ENCODE results near the gene SLC35D2.
A peak's percentile ranks its signal among the peaks of the same experiment; 100 is the strongest.
"Not testable (repeated sequence)": the region's sequence is repeated elsewhere in the genome, so short reads cannot be mapped to it uniquely, and the experiment has no call there.

Gene SLC35D2

DNA sequence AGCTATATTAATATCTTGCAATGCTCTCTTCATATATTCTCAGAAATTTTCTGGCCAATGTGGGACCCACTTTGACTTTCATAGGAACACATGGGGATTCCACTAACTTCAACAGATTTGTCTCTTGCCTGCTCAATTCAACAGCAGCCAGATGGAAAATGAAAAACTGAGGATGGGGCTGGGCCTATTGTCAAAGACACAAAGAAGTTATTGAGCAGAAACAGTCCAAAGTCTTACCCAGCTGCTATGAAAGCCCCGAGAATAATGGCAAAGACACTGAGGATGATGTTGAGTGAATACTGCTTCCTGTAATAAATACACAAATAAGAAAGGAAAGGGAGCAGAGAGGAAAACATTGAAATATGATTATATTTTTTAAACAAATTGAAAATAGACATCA is 32.6 kb downstream of the SLC35D2 start:
- FAIRE-seq: no peak

DNA sequence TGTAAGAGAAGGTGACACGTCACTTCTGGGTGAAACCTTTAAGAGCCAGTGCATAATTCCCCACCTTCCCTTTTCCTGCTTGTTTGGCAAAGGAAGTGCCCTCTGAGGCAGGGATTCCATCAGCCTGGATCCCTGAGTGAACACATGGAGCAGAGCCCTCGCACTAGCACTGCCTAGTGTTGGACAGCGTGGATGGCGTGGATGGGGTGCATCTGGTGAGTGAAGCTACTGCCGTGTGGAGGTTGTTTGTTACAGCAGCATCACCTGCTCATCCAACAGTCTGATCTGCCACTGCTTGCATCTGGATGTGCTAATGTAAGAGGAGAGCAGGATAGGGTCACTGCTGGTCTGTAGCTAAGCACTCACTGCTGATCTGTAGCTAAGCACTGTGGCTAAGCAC is 35.2 kb downstream of the SLC35D2 start:
- no peak for FAIRE-seq

DNA sequence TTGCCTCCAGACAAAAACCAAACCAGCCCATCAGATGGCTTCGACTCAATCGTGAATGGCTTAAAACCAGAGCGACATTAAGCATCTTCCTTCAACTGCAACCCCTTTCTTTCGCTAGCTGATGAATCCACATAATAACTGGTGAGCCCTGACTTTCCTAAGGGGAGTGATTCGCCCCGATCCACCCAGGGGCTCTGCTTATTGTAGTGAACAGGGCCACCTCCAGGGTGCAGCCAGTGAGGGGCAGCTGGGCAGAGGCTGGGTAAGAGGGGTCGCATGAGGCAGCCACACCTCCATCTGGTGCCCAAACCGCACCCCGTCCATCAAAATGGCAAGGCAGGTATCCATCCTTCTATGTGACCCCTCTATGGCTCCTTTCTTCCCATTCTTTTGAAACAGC is 38.0 kb downstream of the SLC35D2 start:
- no peak for FAIRE-seq

DNA sequence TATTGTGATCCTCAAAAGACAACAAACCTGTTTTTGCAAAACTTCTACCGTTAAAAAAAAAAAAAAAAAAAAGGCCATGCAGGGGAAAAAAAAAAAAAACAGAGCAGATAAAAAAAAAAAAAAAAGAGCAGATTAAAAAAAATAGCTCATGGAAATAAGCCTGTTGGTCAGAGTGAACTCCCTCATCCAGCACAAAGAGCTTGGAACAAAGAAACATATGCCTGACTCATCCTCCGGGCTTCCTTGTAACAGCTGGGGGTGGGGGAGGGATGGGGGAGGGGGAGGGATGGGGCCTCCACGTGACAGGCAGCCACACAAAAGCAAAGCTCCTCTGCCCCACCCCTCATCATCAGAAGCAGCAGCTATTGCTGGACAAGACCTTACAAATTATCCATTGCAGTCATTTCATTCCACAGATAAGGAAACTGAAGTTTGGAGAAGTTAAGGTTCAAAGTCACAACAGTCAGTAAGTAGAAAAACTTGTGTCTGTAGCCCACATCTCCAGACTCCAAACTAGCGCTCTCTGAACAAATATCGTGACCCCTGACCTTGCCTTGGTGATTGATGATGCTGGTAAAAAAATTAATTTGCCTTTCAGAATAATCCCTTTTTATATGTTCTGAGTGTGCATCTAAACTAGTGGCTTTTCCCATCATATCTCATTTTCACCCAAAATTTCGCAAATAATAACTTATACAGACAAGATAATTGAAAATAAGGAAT is 38.9 kb downstream of the SLC35D2 start:
- FAIRE-seq: peak; percentile 24

DNA sequence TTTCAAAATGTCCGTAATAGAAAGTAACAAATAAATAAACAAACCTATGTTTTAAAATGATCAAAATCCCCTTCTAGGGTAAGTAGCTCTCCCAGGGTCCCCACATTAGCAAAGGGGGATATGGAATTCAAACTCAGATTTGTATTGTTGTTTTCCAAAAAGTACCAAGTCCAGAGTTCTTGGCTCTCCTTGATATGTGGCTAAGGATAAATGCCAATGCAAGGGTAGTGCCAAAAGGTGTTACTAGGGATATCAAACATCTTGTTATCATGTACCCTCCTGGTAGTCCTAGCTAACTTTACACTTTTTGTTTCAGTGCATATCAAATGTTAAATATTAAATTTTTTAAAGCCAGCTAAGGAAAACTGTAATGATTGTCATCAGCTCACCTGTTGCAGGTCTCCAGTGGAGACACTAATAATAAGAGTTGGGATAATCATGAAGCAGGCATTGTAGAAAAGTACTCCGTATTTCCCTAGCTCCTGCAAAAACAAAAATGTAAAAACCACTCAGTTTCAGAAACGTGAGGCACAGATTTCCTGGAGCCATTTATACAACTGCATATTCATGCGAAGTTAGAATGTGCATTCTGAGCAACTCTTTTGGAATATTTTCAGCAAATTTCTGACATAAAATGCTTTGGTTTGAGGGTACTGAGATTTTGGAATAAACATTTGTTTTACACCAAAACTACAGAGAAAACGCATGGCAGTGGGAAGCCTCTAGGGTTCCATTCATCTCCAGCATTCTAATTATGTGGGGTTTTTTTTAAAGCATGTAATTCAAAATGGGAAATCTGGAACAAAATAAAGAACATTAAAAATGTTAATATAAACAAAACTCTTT is 39.8 kb downstream of the SLC35D2 start:
- no peak for FAIRE-seq

DNA sequence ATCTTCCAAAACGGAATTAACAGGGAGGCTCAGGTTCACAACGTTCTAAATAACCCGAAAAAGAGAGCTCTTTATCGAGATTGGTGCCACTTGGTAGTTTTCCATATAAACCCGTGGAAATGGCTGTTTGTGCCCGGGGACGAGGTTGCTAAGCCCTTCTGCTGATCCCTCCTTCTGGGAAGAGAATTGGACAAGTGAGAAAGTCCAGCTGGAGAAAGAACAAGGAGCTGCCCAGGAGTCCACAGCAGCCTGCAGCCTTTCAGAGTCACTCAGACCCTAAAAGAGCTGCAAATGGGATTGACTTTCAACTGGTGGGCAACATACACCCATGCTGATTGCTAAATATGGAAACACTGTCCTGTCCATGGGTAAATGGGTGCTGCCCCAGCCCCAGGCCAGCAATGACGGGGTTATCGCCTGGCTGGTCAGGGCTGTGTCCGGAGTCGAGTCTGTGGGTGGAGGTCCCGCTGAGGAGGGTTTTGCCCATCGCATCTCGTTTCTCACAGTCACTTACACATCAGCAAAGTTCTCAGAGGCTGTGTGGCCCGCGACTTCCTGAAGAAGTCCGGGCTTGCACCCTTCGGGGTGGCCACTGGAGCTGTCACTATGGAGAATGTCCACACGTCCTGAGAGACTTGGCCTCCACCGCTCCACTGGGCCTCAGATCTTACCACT is 40.8 kb downstream of the SLC35D2 start:
- FAIRE-seq: no peak

DNA sequence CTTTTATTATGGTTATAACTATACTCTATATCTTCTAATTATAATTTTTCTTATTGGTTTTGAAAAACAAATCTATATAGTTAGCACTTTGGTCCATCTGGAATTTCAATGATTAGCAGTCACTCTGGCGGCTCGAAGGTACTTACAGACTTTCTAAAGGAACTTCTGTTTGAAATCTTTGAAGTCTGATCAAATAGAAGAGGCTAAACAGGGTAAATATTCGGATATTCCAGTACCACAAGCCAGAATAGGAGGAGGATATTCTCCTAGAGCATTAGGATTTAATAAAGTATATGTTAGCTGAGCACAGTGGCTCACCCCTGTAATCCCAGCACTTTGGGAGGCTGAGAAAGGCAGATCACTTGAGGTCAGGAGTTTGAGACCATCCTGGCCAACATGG is 42.8 kb downstream of the SLC35D2 start:
- FAIRE-seq: no peak

DNA sequence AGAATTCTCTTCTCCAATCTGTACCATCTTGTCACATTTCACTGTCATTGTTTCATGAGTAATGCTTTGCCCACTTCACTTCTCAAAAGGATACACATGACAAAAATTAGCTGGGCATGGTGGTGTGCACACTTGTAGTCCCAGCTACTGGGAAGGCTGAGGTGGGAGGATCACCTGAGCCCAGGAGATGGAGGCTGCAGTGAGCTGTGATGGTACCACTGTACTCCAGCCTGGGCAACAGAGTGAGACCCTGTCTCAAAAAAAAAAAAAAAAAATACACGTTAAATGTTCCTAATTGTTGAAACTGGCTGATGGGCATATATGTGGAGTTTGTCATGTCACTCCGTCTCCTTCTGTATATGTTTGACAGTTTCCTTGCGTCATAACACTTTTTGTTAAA is 45.2 kb downstream of the SLC35D2 start:
- FAIRE-seq: no peak

DNA sequence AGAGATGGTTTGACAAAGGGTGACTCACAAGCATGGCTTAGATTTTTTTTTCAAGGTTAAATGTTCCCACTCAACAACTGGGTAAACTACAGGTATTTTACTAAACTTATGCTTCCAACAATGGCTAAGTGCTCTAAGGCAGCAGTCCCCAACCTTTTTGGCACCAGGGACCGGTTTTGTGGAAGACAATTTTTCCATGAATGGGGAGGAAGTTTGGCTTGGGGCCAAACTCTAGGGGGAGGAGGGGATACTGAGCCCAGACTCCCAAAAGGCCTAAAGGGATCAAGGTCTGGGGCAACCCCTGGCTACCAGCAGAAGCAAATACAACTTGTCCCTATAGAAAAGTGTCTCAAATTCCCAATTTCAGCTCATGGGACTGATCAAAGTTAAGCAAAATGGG is 49.6 kb downstream of the SLC35D2 start:
- no peak for FAIRE-seq

DNA sequence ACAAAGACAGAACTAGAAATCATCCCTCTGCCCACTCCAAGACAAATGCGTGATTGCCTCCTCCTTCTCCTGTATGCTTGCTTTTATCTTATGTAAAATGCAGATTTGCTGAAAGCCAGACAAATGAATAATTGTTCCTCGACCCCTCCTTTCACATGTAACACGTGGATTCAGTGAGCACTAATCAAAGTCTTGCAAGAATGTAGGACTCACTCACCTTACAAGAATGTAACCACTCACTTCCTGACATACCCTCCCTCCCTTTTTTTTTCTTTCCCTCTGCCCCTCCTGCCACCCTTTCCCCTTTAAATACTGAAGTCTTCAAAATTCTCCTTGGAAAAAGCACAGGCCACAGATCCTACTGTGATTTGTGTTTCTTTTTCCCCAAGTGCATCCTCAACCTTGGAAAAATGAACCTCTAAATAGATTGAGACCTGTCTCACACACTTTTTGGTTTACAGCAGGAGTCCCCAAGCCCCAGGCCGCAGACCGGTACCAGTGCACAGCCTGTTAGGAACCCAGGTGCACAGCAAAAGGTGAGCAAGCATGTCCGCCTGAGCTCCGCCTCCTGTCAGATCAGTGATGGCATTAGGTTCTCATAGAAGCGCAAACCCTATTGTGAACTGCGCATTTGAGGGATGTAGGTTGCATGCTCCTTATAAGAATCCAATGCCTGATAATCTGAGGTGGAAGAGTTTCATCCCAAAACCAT is 52.1 kb downstream of the SLC35D2 start:
- no peak for FAIRE-seq

DNA sequence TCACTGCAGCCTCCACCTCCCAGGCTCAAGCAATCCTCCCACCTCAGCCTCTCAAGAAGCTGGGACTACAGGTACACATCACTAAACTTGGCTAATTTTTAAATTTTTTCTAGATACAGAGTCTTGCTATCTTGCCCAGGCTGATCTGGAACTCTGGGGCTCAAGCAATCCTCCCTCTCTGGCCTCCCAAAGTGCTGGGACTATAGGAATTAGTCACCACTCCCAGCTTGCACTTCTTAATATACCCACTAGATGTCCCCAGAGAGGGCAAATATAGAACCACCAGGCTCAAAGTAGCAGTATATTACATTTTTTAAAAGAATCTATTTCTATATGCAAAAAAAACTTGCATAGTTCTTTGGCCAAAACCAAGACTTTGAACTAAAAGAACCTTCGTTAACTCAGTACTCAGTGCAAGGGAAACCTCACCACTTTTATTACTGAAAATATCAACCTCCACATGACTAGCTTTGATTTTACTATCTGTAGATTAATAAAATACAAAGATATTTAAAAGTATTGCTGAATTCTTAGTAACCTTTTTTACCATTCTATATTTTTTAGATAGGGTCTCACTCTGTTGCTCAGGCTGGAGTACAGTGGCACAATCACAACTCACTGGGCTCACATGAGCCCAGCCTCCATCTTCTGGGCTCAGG is 55.7 kb downstream of the SLC35D2 start:
- FAIRE-seq: peak; percentile 53

DNA sequence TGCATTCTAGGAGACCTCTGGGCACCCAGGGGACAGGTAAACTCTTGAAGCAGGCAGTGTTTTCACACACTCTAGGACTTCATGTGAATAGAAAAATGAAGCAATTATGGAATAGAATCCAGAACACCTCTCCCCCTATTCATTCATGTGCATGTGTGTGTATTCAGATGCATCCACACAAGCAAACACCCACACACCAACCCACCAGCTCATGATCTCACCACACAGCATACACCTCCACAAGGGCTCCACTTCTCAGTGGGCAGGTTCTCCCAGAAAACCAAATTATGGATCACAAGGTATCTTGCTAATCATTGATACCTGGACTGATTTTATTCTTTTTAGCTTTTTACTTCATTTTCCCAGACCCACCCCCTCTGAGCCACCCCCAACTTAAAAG is 60.3 kb downstream of the SLC35D2 start:
- no peak for FAIRE-seq

DNA sequence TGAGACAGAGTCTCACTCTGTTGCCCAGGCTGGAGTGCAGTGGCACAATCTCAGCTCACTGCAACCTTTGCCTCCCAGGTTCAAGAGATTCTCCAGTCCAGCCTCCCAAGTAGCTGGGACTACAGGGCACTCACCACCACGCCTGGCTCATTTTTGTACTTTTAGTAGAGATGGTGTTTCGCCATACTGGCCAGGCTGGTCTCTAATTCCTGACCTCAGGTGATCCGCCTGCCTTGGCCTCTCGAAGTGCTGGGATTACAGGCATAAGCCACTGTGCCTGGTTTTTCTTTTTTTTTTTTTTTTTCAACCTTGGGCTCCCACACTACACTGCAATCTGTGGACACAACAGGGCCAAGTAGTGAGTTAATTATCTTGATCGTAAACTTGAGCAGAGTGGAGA is 60.8 kb downstream of the SLC35D2 start:
- not testable (repeated sequence) for FAIRE-seq

DNA sequence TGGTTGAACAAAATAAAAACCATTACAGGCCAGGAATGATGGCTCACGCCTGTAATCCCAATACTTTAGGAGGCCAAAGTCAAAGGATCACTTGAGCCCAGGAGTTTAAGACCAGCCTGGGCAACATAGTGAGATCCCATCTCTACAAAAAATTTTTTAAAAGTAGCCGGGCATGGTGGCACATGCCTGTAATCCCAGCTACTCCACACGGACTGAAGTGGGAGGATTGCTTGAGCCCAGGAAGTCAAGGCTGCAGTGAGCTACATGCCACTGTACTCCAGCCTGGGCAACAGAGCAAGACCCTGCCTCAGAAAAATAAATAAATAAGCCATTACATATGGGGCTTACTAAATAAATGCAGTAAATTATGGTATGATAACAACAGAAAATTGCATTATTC is 61.3 kb downstream of the SLC35D2 start:
- FAIRE-seq: not testable (repeated sequence)

DNA sequence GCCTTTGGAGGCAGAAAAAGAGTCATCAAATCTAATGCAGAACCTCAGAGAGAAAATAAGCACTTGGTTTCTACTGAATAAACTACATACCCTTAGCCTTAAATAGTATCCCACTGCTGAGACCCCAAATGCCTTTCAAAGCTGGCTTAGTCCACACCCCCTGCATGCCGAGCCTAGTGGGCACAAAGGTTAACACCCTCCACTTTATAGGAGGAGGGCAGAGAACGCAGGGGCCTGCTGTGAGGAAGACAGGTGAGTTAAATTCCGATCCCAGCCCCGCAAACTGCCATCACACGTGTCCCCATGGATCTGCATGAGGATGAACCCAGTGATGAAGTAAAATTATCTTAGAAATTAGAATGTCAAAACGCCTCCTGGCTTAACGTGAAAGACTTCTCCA is 62.0 kb downstream of the SLC35D2 start:
- no peak for FAIRE-seq

DNA sequence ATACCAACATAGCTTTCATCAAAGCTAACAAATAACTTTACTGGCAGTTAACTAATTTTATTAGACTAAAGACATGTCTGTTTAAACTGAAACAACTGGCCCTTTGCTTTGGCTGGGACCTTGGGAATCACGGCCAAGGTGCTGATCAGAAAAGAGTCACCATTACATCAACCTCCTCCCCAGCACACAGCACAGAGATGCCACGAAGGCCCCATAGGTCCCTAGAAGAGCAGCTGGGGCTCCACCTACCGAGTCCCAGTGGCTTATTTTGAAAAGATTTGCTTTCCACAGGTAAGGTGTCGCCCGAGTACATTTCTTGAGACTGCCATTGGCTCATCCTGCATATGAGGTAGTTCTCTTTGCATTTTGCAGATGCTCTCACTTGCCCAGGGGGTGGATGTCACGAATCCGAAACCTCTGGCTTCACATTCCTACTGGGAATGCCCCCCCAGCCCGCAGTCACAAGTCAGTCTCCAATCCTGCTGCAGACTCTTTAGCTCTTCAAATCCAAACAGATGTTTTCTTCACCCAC is 62.7 kb downstream of the SLC35D2 start:
- no peak for FAIRE-seq

DNA sequence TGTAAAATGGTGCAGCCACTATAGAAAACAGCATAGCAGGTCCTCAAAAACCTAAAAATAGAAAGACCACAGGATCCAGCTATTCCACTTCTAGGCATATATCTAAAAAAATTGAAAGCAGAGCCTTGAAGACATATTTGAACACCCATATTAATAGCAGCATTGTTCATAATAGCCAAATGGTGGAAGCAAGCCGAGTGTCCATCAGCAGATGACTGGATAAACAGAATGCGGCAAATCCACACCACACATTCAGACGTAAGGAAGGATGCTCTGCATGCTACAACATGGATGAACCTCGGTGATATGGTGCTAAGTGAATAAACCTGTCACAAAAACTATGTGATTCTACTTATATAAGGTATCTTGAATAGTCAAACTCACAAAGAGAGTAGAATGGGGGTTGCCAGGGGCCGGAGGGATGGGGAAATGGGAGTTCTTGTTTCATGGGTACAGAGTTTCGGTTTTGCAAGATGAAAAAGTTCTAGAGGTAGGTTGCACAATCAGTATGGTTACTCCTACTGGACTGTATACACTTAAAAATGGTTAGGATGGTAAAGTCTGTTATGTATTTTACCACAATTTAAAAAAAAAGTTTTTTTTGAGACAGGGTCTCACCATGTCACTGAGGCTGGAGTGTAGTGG is 64.5 kb downstream of the SLC35D2 start:
- no peak for FAIRE-seq

DNA sequence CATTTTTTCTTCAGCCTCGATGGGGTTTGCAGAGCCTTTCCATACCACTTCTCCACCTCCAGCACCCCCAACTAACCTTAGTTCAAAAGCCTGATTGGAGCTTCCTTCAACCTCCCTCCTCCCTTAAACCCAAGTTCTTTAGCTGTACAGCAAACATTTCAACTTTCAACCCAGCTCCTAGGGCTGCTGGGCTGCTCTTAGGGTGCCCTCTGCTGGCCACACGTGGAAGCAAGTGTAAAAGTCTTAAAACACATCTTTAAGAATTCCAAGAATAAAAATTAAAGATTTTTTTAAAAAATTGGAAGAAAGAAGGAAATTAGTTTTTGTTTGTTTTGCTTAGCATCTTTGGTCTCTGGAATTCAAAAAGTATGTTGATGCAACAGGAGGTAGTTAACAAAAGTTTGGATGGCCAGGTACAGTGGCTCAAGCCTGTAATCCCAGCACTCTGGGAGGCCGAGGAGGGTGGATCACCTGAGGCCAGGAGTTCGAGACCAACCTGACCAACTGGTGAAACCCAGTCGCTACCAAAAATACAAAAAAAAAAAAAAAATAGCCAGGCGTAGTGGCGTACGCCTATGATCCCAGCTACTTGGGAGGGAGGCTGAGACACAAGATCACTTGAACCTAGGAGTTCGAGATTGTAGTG is 66.1 kb downstream of the SLC35D2 start:
- peak; percentile 36 for FAIRE-seq

DNA sequence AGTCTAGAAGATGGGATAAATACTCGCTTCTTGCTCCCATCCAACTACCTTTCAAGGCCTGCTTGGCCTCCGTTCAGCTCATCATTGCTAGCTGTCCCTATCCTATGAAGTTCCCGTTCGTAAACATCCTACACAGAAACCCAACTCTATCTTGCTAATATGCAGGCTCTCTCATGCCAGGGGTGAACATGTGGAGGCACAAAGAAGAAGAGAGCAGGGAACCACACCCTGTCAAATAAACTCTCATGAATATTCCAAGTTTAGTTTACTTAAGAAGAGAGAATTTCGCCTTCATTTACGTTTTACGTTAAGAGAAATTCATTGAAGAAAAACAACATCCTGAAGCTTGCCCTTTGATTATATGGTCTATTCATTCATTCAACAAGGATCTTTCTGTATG is 73.7 kb downstream of the SLC35D2 start:
- no peak for FAIRE-seq

DNA sequence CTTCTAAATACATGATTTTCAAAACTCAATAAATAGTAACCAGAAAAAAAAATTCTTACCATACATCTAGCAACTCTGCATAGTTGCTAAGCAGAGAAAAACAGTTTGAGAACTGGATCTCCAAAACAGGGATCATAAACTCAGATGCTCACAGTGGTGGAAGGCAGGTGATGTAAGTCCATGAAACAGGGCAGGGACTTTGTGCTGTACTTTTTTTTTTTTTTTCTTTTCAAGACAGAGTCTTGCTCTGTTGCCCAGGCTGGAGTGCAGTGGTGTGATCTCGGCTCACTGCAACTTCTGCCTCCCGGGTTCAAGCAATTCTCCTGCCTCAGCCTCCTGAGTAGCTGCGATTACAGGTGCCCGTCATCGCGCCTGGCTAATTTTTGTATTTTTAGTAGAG is 76.6 kb downstream of the SLC35D2 start:
- FAIRE-seq: not testable (repeated sequence)

DNA sequence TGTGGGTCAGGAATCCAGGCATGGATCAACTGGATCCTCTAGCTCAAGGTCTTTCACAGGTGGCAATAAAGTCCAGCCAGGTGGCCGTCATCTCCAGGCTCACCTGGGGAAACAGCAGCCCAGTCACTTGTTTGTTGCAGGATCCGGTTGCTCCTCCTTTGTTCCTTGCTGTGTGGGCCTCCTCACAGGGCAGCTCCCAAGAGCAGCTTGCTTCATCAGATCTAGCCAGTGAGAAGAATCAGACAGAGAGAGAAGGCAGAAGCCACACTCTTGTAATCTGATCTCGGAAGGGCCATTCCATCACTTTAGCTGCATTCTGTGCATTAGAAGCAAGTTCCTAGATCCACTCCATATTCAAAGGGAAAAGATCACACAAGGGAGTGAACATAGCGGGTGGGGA is 78.3 kb downstream of the SLC35D2 start:
- FAIRE-seq: no peak

Data from islet of Langerhans (tissue), 1 donor.